Hepatocyte (in vitro differentiated cells): ENCODE data around the gene TNFSF15.

Experiments used
- EZH2phosphoT487 ChIP-seq: fragments of 200-600 bp; sonication (generic); IDR thresholded peaks from one replicate; pipeline ENCODE4 v1.6.1; 2018; ENCODE audit warnings: antibody characterized with exemption, mild to moderate bottlenecking, low read depth, moderate library complexity; ENCODE audit not compliant: unreplicated experiment, severe bottlenecking
- TF ChIP-seq, protein P1 (sequence below): fragments of 200-600 bp; sonication (generic); IDR thresholded peaks from 2 replicates; pipeline ENCODE4 v1.5.1; 2016; ENCODE audit warnings: antibody characterized with exemption, mild to moderate bottlenecking; ENCODE audit not compliant: poor library complexity

GRCh38 chr9:114757984-114758383, 47.9 kb downstream of the TNFSF15 start:
- TF ChIP-seq, protein P1, sequence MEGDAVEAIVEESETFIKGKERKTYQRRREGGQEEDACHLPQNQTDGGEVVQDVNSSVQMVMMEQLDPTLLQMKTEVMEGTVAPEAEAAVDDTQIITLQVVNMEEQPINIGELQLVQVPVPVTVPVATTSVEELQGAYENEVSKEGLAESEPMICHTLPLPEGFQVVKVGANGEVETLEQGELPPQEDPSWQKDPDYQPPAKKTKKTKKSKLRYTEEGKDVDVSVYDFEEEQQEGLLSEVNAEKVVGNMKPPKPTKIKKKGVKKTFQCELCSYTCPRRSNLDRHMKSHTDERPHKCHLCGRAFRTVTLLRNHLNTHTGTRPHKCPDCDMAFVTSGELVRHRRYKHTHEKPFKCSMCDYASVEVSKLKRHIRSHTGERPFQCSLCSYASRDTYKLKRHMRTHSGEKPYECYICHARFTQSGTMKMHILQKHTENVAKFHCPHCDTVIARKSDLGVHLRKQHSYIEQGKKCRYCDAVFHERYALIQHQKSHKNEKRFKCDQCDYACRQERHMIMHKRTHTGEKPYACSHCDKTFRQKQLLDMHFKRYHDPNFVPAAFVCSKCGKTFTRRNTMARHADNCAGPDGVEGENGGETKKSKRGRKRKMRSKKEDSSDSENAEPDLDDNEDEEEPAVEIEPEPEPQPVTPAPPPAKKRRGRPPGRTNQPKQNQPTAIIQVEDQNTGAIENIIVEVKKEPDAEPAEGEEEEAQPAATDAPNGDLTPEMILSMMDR, result no peak
- TF ChIP-seq EZH2phosphoT487, result no peak
